IMR-90 (cell line): ENCODE measurements around the gene KCNMA1. TPM values are rescaled to one million over a fixed set of nuclear protein-coding genes. Genes with fewer than 3 reads are reported as not detected.

Experiments used
- ATAC-seq: fragments of 200-7000 bp; cut with Tn5 transposase; 2 replicates; pipeline ENCODE4 v1.9.1; 2020; ENCODE audit warnings: low read depth, mild to moderate bottlenecking, moderate library complexity
- BruUV-seq: library from RNA; stranded (reverse); fragments of 400-500 nt; replicated peaks from 2 replicates; lab custom pipeline; 2021; lab: Mats Ljungman, UMichigan
- CTCF ChIA-PET: fragments of 300-600 bp; formaldehyde crosslinking; extraction: SDS; loops from one replicate; lab custom pipeline; 2021; ENCODE audit warnings: antibody characterized with exemption; lab: Yijun Ruan, JAX
- POLR2A ChIA-PET: fragments of 300-600 bp; sonication (Branson Sonifier 250); formaldehyde crosslinking; loops from one replicate; lab custom pipeline; 2022; ENCODE audit warnings: antibody characterized with exemption; ENCODE audit not compliant: unreplicated experiment; lab: Charles Lee
- DNase-seq: peaks from one replicate; pipeline ENCODE4 v3.0.0; 2013
- H2AFZ ChIP-seq: replicated peaks from 2 replicates; pipeline ENCODE3; 2013; ENCODE audit warnings: low read length, mild to moderate bottlenecking; ENCODE audit not compliant: poor library complexity
- H2AK5ac ChIP-seq: 2 replicates; pipeline ENCODE4 v1.6.1; 2013; ENCODE audit warnings: low read depth, low read length, inconsistent platforms
- H2AK9ac ChIP-seq: replicated peaks from 2 replicates; pipeline ENCODE3; 2013; ENCODE audit warnings: mild to moderate bottlenecking, low read depth, low read length, moderate library complexity; ENCODE audit not compliant: poor library complexity
- H2BK120ac ChIP-seq: 2 replicates; pipeline ENCODE4 v1.6.1; 2013; ENCODE audit warnings: low read depth, low read length, inconsistent platforms
- H2BK15ac ChIP-seq: 3 replicates; pipeline ENCODE4 v1.6.1; 2013; ENCODE audit warnings: low read depth, low read length, inconsistent platforms
- H2BK20ac ChIP-seq: 2 replicates; pipeline ENCODE4 v1.6.1; 2013; ENCODE audit warnings: low read depth, mild to moderate bottlenecking, inconsistent platforms, low read length, moderate library complexity
- H2BK5ac ChIP-seq: 2 replicates; pipeline ENCODE4 v1.6.1; 2013; ENCODE audit warnings: mild to moderate bottlenecking, low read depth, low read length, inconsistent platforms; ENCODE audit not compliant: poor library complexity, severe bottlenecking
- H3K14ac ChIP-seq: replicated peaks from 2 replicates; pipeline ENCODE4 v1.6.1; 2013; ENCODE audit warnings: low read depth, low read length, inconsistent platforms
- H3K18ac ChIP-seq: 2 replicates; pipeline ENCODE4 v1.6.1; 2013; ENCODE audit warnings: low read depth, low read length, control low read depth
- H3K23ac ChIP-seq: 2 replicates; pipeline ENCODE4 v1.6.1; 2013; ENCODE audit warnings: low read depth, low read length, inconsistent platforms
- H3K27ac ChIP-seq: 2 replicates; pipeline ENCODE4 v1.5.1; 2013; ENCODE audit warnings: mild to moderate bottlenecking, control low read depth, low read length; ENCODE audit not compliant: insufficient read depth
- H3K27me3 ChIP-seq: 2 replicates; pipeline ENCODE4 v1.6.1; 2013; ENCODE audit warnings: low read length; ENCODE audit not compliant: control insufficient read depth, insufficient read depth
- H3K36me3 ChIP-seq: 2 replicates; pipeline ENCODE4 v1.6.1; 2013; ENCODE audit warnings: low read length, mixed read lengths; ENCODE audit not compliant: control insufficient read depth, insufficient read depth
- H3K4ac ChIP-seq: 2 replicates; pipeline ENCODE4 v1.6.1; 2013; ENCODE audit warnings: low read depth, low read length, inconsistent platforms
- H3K4me1 ChIP-seq: 2 replicates; pipeline ENCODE4 v1.6.1; 2013; ENCODE audit warnings: low read length, mixed read lengths; ENCODE audit not compliant: control insufficient read depth, insufficient read depth
- H3K4me2 ChIP-seq: 2 replicates; pipeline ENCODE4 v1.6.1; 2013; ENCODE audit warnings: low read depth, mild to moderate bottlenecking, control low read depth, low read length, moderate library complexity
- H3K4me3 ChIP-seq: 2 replicates; pipeline ENCODE4 v1.5.1; 2013; ENCODE audit warnings: low read depth, mild to moderate bottlenecking, control low read depth, low read length, moderate library complexity; ENCODE audit not compliant: insufficient read depth
- H3K56ac ChIP-seq: 2 replicates; pipeline ENCODE4 v1.6.1; 2013; ENCODE audit warnings: low read length, inconsistent platforms; ENCODE audit not compliant: insufficient read depth; ENCODE audit errors: extremely low read depth
- H3K79me1 ChIP-seq, 2 experiments: 2 replicates each; pipeline ENCODE4 v1.6.1; 2013; ENCODE audit warnings: low read length in 2 of 2, inconsistent platforms in 1 of 2, low read depth in 1 of 2
- H3K9ac ChIP-seq: 2 replicates; pipeline ENCODE4 v1.6.1; 2013; ENCODE audit warnings: low read depth, low read length, control low read depth
- H3K9me1 ChIP-seq: 2 replicates; pipeline ENCODE4 v1.6.1; 2013; ENCODE audit warnings: low read length, inconsistent platforms; ENCODE audit not compliant: insufficient read depth
- H3K9me3 ChIP-seq: 2 replicates; pipeline ENCODE4 v1.6.1; 2013; ENCODE audit warnings: low read length; ENCODE audit not compliant: control insufficient read depth, insufficient read depth
- H4K20me1 ChIP-seq: 2 replicates; pipeline ENCODE4 v1.6.1; 2013; ENCODE audit warnings: low read length, inconsistent platforms; ENCODE audit not compliant: insufficient read depth
- H4K5ac ChIP-seq: 2 replicates; pipeline ENCODE4 v1.6.1; 2013; ENCODE audit warnings: mild to moderate bottlenecking, low read depth, low read length, control low read depth
- H4K8ac ChIP-seq, 2 experiments: 2 replicates each; pipeline ENCODE4 v1.6.1; 2013; ENCODE audit warnings: low read depth in 2 of 2, low read length in 2 of 2, control low read depth in 1 of 2, inconsistent platforms in 1 of 2
- H4K91ac ChIP-seq: 2 replicates; pipeline ENCODE4 v1.6.1; 2013; ENCODE audit warnings: low read depth, low read length, inconsistent platforms; ENCODE audit not compliant: insufficient read depth
- NFE2L2 ChIP-seq: fragments of 150-350 bp; IDR thresholded peaks from 2 replicates; pipeline ENCODE4 v1.6.1; 2016; ENCODE audit warnings: low read depth, mild to moderate bottlenecking, low read length
- WGBS, 2 experiments: methylation state at CpG; one replicate each; pipeline versions ENCODE4 v1.1.5 to v1.1.7; 2013; ENCODE audit warnings: missing lambda C conversion rate in 2 of 2; ENCODE audit not compliant: insufficient read length in 1 of 2; ENCODE audit errors: extremely low coverage in 2 of 2; 5-methylcytosine and 5-hydroxymethylcytosine counted together
- dilution Hi-C: fragments of 300-500 bp; cut with HindIII; formaldehyde crosslinking; loops from one replicate; pipeline ENCODE4 v1.14.3; 2018; ENCODE audit warnings: low sequenced_read_pairs; ENCODE audit not compliant: unreplicated experiment
- in situ Hi-C: fragments of 300-500 bp; cut with MboI; formaldehyde crosslinking; loops from 3 replicates; pipeline ENCODE4 v1.14.3; 2019; ENCODE audit warnings: low sequenced_read_pairs, inconsistent platforms, mixed read lengths
- intact Hi-C: fragments of 100-400 bp; cut with micrococcal nuclease; formaldehyde crosslinking; loops from 2 replicates; pipeline ENCODE4 v1.10.0; 2022
- polyA plus RNA-seq, 3 experiments: library from polyadenylated mRNA; depleted of rRNA; stranded (reverse); fragments of >200 nt; gene quantifications; 2 replicates each; pipeline ENCODE4 v1.2.3, GENCODE V29; 2012; ENCODE audit warnings: low replicate concordance in 1 of 3
- total RNA-seq: library from RNA; depleted of rRNA; stranded (reverse); fragments of >200 nt; gene quantifications from 2 replicates; pipeline ENCODE4 v1.2.3, GENCODE V29; 2012

The KCNMA1 gene
- total and polyA plus RNA-seq, 2 of the 4 experiments (the other 2 are of a cell fraction), result 25.6 to 29.6 TPM

DNA sequence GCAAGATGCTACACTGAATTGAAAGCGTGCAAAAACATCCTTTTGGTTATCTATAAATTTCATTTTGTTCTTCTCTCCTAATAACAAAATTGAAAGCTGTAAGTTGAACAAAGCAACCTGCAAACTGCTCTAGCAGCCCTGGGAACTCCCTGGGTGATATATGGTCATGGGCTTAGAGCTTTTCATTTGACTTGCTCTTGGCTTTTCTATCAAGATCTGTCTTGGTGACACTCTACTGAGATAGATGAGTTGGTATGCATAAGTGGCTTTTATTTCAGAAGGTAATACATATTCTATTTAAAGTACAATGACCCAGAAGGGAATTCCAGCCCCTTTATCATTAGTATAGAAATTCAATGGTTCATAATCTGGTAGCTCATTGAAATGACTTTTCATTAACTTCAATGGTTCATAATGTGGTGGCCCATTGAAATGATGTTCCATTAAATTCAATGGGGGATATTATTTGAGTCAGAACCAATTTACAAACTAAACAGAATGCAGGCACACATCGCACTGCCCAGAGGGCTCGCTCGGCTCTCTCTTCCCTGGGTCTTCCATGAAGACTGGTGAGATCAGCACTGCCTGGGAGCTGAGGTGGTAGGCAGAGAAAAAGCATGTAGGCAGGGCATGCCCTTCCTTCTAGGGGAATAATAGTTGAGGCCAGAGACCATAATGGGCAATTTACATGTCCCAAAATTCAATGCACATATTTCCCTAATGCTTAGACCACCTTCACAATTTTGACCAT, 10.1 kb upstream of the KCNMA1 start:
- in situ Hi-C loops (no loop called here), dilution Hi-C loops (no loop called here)

More for the DNA sequence above, 10.1 kb upstream of the KCNMA1 start:
- Histone ChIP-seq H3K27me3 (peaks cover 32% of the 10 kb centered on the region), H3K18ac (no peak overlapping the region), H4K91ac (no peak overlapping the region), H3K4me3 (no peak overlapping the region), H3K36me3 (no peaks in the 10 kb centered on the region), H2BK5ac (no peak overlapping the region), H4K8ac (no peak overlapping the region), H4K5ac (no peak overlapping the region), H3K56ac (no peak overlapping the region), H2BK120ac (no peak overlapping the region), H2BK15ac (no peak overlapping the region), H2AFZ (no peak overlapping the region), H3K14ac (no peak overlapping the region), H3K4me2 (no peak overlapping the region), H3K4ac (no peak overlapping the region), H3K9me3 (peaks cover 4% of the 10 kb centered on the region; the same call in 1 of the 2 replicates), H3K23ac (no peak overlapping the region), H2AK9ac (no peak overlapping the region), H3K79me1 (no peaks in the 10 kb centered on the region), H2AK5ac (no peak overlapping the region), H3K9me1 (no peaks in the 10 kb centered on the region), H4K20me1 (no peaks in the 10 kb centered on the region), H3K4me1 (no peaks in the 10 kb centered on the region), H3K9ac (no peak overlapping the region), H3K27ac (no peak overlapping the region), H2BK20ac (no peak overlapping the region)
- DNase-seq, result no peak
- intact Hi-C loops, result no loop called here
- POLR2A ChIA-PET, result no interaction called here
- BruUV-seq, result no TSS peak
- ATAC-seq, result no peak
- TF ChIP-seq NFE2L2, result no peak
- WGBS, 2 experiments, result no CpG with 5 or more reads among the region's 4 CpGs
- CTCF ChIA-PET, result interaction anchor here (2.0 kb wide), 1 partner anchor 64 kb away, joined by 4 read pairs; no protein-coding TSS in a partner anchor
